Loucy (cell line): ENCODE results near the gene ENOX1.

ENCODE experiments used
- H2AFZ ChIP-seq: fragments of 200-600 bp; sonication (generic); 2 replicates; pipeline ENCODE4 v1.6.0; 2016; ENCODE audit warnings: antibody characterized with exemption, mild to moderate bottlenecking, low read length, moderate library complexity
- H3F3A ChIP-seq: fragments of 200-600 bp; 2 replicates; pipeline ENCODE4 v1.6.0; 2016; ENCODE audit warnings: antibody characterized with exemption, low read depth, mild to moderate bottlenecking
- H3K27me3 ChIP-seq: fragments of 200-600 bp; sonication (generic); 2 replicates; pipeline ENCODE4 v1.6.1; 2014; ENCODE audit warnings: low read length, mild to moderate bottlenecking; ENCODE audit not compliant: insufficient read depth, poor library complexity, severe bottlenecking
- H3K36me3 ChIP-seq: fragments of 200-600 bp; sonication (generic); 2 replicates; pipeline ENCODE4 v1.6.1; 2016; ENCODE audit warnings: low read length; ENCODE audit not compliant: insufficient read depth
- H3K4me1 ChIP-seq: fragments of 200-600 bp; sonication (generic); 2 replicates; pipeline ENCODE4 v1.5.1; 2014; ENCODE audit warnings: low read length, mild to moderate bottlenecking; ENCODE audit not compliant: insufficient read depth, poor library complexity, severe bottlenecking
- H3K4me2 ChIP-seq: fragments of 200-600 bp; sonication (generic); 2 replicates; pipeline ENCODE4 v1.6.0; 2014; ENCODE audit warnings: antibody characterized with exemption, low read length, low read depth, mild to moderate bottlenecking; ENCODE audit not compliant: poor library complexity, severe bottlenecking
- H3K4me3 ChIP-seq: fragments of 200-600 bp; sonication (generic); 2 replicates; pipeline ENCODE4 v1.5.1; 2014; ENCODE audit warnings: low read length, mild to moderate bottlenecking, mixed read lengths; ENCODE audit not compliant: poor library complexity, severe bottlenecking
- H3K79me2 ChIP-seq: fragments of 200-600 bp; sonication (generic); 2 replicates; pipeline ENCODE4 v1.6.1; 2014; ENCODE audit warnings: low read length; ENCODE audit not compliant: insufficient read depth
- H3K9ac ChIP-seq: fragments of 200-600 bp; sonication (generic); 2 replicates; pipeline ENCODE4 v1.6.0; 2014; ENCODE audit warnings: mild to moderate bottlenecking, low read depth, low read length, moderate library complexity; ENCODE audit not compliant: poor library complexity, severe bottlenecking
- H3K9me2 ChIP-seq: fragments of 200-600 bp; sonication (generic); replicated peaks from 2 replicates; pipeline ENCODE4 v1.6.1; 2016; ENCODE audit warnings: low read depth, low read length, mixed read lengths
- H3K9me3 ChIP-seq: fragments of 200-600 bp; sonication (generic); 2 replicates; pipeline ENCODE4 v1.6.1; 2014; ENCODE audit warnings: mild to moderate bottlenecking, antibody characterized with exemption, low read length, low read depth; ENCODE audit not compliant: insufficient read depth
- H4K20me1 ChIP-seq: fragments of 200-600 bp; sonication (generic); 2 replicates; pipeline ENCODE4 v1.6.0; 2014; ENCODE audit warnings: antibody characterized with exemption, low read length, mild to moderate bottlenecking; ENCODE audit not compliant: insufficient read depth, poor library complexity, severe bottlenecking
- EZH2phosphoT487 ChIP-seq: fragments of 200-600 bp; IDR thresholded peaks from 2 replicates; pipeline ENCODE4 v1.6.1; 2018; ENCODE audit warnings: antibody characterized with exemption, mild to moderate bottlenecking, moderate library complexity, borderline replicate concordance
- TF ChIP-seq, protein P1 (sequence below): fragments of 200-600 bp; sonication (generic); conservative IDR thresholded peaks from 2 replicates; pipeline ENCODE4 v1.5.1; 2014; ENCODE audit warnings: mild to moderate bottlenecking, antibody characterized with exemption, low read length

Gene ENOX1

DNA sequence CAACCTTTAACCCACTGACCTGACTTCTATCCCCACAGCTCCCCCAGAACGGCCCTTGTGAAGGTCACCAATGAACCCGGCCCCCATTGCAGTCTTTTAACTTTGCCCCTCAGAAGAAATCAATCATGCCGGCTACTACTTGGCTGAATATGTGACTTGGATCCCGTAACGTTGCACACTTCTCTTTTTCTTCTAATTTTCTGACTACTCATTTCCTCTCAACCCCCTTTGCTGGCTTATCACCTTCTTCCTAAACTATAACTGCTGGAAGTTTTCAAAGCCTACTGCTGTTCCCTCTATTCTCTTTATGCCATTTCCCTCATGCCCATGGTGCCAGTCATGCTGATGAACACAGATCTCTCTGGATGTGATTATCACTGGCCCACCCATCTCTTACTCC, 395.7 kb downstream of the ENOX1 start:
- H3K4me3 ChIP-seq: no peak overlapping the region
- no peaks in the 10 kb centered on the region for H3K9me3 ChIP-seq
- H3F3A ChIP-seq: no peaks in the 10 kb centered on the region
- no peak for TF ChIP-seq EZH2phosphoT487
- TF ChIP-seq, protein P1, sequence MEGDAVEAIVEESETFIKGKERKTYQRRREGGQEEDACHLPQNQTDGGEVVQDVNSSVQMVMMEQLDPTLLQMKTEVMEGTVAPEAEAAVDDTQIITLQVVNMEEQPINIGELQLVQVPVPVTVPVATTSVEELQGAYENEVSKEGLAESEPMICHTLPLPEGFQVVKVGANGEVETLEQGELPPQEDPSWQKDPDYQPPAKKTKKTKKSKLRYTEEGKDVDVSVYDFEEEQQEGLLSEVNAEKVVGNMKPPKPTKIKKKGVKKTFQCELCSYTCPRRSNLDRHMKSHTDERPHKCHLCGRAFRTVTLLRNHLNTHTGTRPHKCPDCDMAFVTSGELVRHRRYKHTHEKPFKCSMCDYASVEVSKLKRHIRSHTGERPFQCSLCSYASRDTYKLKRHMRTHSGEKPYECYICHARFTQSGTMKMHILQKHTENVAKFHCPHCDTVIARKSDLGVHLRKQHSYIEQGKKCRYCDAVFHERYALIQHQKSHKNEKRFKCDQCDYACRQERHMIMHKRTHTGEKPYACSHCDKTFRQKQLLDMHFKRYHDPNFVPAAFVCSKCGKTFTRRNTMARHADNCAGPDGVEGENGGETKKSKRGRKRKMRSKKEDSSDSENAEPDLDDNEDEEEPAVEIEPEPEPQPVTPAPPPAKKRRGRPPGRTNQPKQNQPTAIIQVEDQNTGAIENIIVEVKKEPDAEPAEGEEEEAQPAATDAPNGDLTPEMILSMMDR: no peak
- H3K4me2 ChIP-seq: no peak overlapping the region
- H2AFZ ChIP-seq: no peak overlapping the region
- H3K79me2 ChIP-seq: no peaks in the 10 kb centered on the region
- no peaks in the 10 kb centered on the region for H3K9me2 ChIP-seq
- no peaks in the 10 kb centered on the region for H3K4me1 ChIP-seq
- H3K36me3 ChIP-seq: no peaks in the 10 kb centered on the region
- H4K20me1 ChIP-seq: no peaks in the 10 kb centered on the region
- H3K9ac ChIP-seq: no peak overlapping the region
- no peaks in the 10 kb centered on the region for H3K27me3 ChIP-seq

DNA sequence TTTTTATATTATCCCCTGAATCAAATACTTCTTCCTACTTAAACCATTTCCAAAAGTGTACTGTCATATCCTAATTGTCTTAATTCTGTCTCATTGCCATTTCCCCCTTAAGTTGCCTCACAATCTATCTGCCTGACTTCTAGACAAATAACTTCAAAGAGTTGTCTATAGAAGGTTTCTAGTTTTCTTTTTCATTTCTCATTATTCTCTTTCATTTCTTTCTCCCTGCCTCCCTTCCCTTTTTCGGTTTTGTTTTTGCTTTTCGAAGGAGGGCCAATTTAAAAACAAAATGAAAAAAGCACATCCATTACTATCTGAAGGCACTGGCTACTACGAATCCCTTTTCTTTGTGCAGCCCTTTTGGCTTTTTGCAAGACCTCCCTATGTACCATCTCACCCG, 396.2 kb downstream of the ENOX1 start:
- Histone ChIP-seq H3K79me2 (no peaks in the 10 kb centered on the region), H3K9ac (no peak overlapping the region), H3K36me3 (no peaks in the 10 kb centered on the region), H4K20me1 (no peaks in the 10 kb centered on the region), H3K9me2 (no peaks in the 10 kb centered on the region), H3K9me3 (no peaks in the 10 kb centered on the region), H3K4me3 (no peak overlapping the region), H2AFZ (no peak overlapping the region), H3F3A (no peaks in the 10 kb centered on the region), H3K27me3 (no peaks in the 10 kb centered on the region), H3K4me1 (no peaks in the 10 kb centered on the region), H3K4me2 (no peak overlapping the region)
- no peak for TF ChIP-seq EZH2phosphoT487
- TF ChIP-seq, protein P1: no peak

DNA sequence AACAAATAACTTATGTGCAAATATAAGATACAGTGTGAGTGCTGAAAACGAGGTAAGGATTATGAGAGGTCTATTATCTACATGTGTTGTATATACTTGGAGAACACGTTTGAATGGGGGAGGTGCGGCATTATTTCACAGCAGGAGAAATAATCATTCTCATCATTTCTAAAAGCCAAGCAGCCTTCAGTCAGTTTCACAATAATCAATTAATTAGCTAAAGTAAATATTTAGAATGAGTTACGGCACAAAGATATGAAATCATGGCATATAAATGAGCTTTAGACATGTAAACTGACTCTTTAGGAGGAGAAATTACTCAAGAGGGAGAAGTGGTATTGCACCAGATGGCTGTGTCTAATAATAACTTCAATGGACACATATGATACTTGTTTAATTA, 396.8 kb downstream of the ENOX1 start:
- no peaks in the 10 kb centered on the region for H3K27me3 ChIP-seq
- no peaks in the 10 kb centered on the region for H3K4me1 ChIP-seq
- H3K9me2 ChIP-seq: no peaks in the 10 kb centered on the region
- no peaks in the 10 kb centered on the region for H3F3A ChIP-seq
- H3K4me3 ChIP-seq: no peak overlapping the region
- no peaks in the 10 kb centered on the region for H3K36me3 ChIP-seq
- H3K9me3 ChIP-seq: no peaks in the 10 kb centered on the region
- H2AFZ ChIP-seq: no peak overlapping the region
- TF ChIP-seq, protein P1: no peak
- TF ChIP-seq EZH2phosphoT487: no peak
- H4K20me1 ChIP-seq: no peaks in the 10 kb centered on the region
- no peaks in the 10 kb centered on the region for H3K79me2 ChIP-seq
- no peak overlapping the region for H3K4me2 ChIP-seq
- no peak overlapping the region for H3K9ac ChIP-seq
